A673 (cell line): Measurements from ENCODE around the gene HBS1L.

Source experiments
- CTCF ChIP-seq: fragments of 300-800, 200-600 bp; sonication (generic); conservative IDR thresholded peaks from 2 replicates; pipeline ENCODE4 v1.5.1; 2017; ENCODE audit warnings: low read depth, mild to moderate bottlenecking, antibody characterized with exemption, low read length, moderate library complexity, mixed read lengths
- EZH2 ChIP-seq: fragments of 200-600 bp; sonication (generic); IDR thresholded peaks from 2 replicates; pipeline ENCODE4 v1.6.1; 2017; ENCODE audit warnings: borderline replicate concordance, low read depth, mild to moderate bottlenecking, mixed read lengths, antibody characterized with exemption, low read length; ENCODE audit not compliant: poor library complexity, severe bottlenecking

GRCh38 chr6:135097172-135097571 lies 42.5 kb upstream of the HBS1L start:
- TF ChIP-seq CTCF (no peak), EZH2 (no peak)
